IMR-90 (cell line): ENCODE results near the gene PIGH. TPM values are rescaled to one million over a fixed set of nuclear protein-coding genes. Genes with fewer than 3 reads are reported as not detected.

ENCODE experiments used
- ATAC-seq: fragments of 200-7000 bp; cut with Tn5 transposase; 2 replicates; pipeline ENCODE4 v1.9.1; 2020; ENCODE audit warnings: low read depth, mild to moderate bottlenecking, moderate library complexity
- BruUV-seq: library from RNA; stranded (reverse); fragments of 400-500 nt; replicated peaks from 2 replicates; lab custom pipeline; 2021; lab: Mats Ljungman, UMichigan
- CTCF ChIA-PET: fragments of 300-600 bp; formaldehyde crosslinking; extraction: SDS; loops from one replicate; lab custom pipeline; 2021; ENCODE audit warnings: antibody characterized with exemption; lab: Yijun Ruan, JAX
- POLR2A ChIA-PET: fragments of 300-600 bp; sonication (Branson Sonifier 250); formaldehyde crosslinking; loops from one replicate; lab custom pipeline; 2022; ENCODE audit warnings: antibody characterized with exemption; ENCODE audit not compliant: unreplicated experiment; lab: Charles Lee
- DNase-seq: peaks from one replicate; pipeline ENCODE4 v3.0.0; 2013
- H2AFZ ChIP-seq: replicated peaks from 2 replicates; pipeline ENCODE3; 2013; ENCODE audit warnings: low read length, mild to moderate bottlenecking; ENCODE audit not compliant: poor library complexity
- H2AK5ac ChIP-seq: 2 replicates; pipeline ENCODE4 v1.6.1; 2013; ENCODE audit warnings: low read depth, low read length, inconsistent platforms
- H2AK9ac ChIP-seq: replicated peaks from 2 replicates; pipeline ENCODE3; 2013; ENCODE audit warnings: mild to moderate bottlenecking, low read depth, low read length, moderate library complexity; ENCODE audit not compliant: poor library complexity
- H2BK120ac ChIP-seq: 2 replicates; pipeline ENCODE4 v1.6.1; 2013; ENCODE audit warnings: low read depth, low read length, inconsistent platforms
- H2BK15ac ChIP-seq: 3 replicates; pipeline ENCODE4 v1.6.1; 2013; ENCODE audit warnings: low read depth, low read length, inconsistent platforms
- H2BK20ac ChIP-seq: 2 replicates; pipeline ENCODE4 v1.6.1; 2013; ENCODE audit warnings: low read depth, mild to moderate bottlenecking, inconsistent platforms, low read length, moderate library complexity
- H2BK5ac ChIP-seq: 2 replicates; pipeline ENCODE4 v1.6.1; 2013; ENCODE audit warnings: mild to moderate bottlenecking, low read depth, low read length, inconsistent platforms; ENCODE audit not compliant: poor library complexity, severe bottlenecking
- H3K14ac ChIP-seq: replicated peaks from 2 replicates; pipeline ENCODE4 v1.6.1; 2013; ENCODE audit warnings: low read depth, low read length, inconsistent platforms
- H3K18ac ChIP-seq: 2 replicates; pipeline ENCODE4 v1.6.1; 2013; ENCODE audit warnings: low read depth, low read length, control low read depth
- H3K23ac ChIP-seq: 2 replicates; pipeline ENCODE4 v1.6.1; 2013; ENCODE audit warnings: low read depth, low read length, inconsistent platforms
- H3K27ac ChIP-seq: 2 replicates; pipeline ENCODE4 v1.5.1; 2013; ENCODE audit warnings: mild to moderate bottlenecking, control low read depth, low read length; ENCODE audit not compliant: insufficient read depth
- H3K27me3 ChIP-seq: 2 replicates; pipeline ENCODE4 v1.6.1; 2013; ENCODE audit warnings: low read length; ENCODE audit not compliant: control insufficient read depth, insufficient read depth
- H3K36me3 ChIP-seq: 2 replicates; pipeline ENCODE4 v1.6.1; 2013; ENCODE audit warnings: low read length, mixed read lengths; ENCODE audit not compliant: control insufficient read depth, insufficient read depth
- H3K4ac ChIP-seq: 2 replicates; pipeline ENCODE4 v1.6.1; 2013; ENCODE audit warnings: low read depth, low read length, inconsistent platforms
- H3K4me1 ChIP-seq: 2 replicates; pipeline ENCODE4 v1.6.1; 2013; ENCODE audit warnings: low read length, mixed read lengths; ENCODE audit not compliant: control insufficient read depth, insufficient read depth
- H3K4me2 ChIP-seq: 2 replicates; pipeline ENCODE4 v1.6.1; 2013; ENCODE audit warnings: low read depth, mild to moderate bottlenecking, control low read depth, low read length, moderate library complexity
- H3K4me3 ChIP-seq: 2 replicates; pipeline ENCODE4 v1.5.1; 2013; ENCODE audit warnings: low read depth, mild to moderate bottlenecking, control low read depth, low read length, moderate library complexity; ENCODE audit not compliant: insufficient read depth
- H3K56ac ChIP-seq: 2 replicates; pipeline ENCODE4 v1.6.1; 2013; ENCODE audit warnings: low read length, inconsistent platforms; ENCODE audit not compliant: insufficient read depth; ENCODE audit errors: extremely low read depth
- H3K79me1 ChIP-seq, 2 experiments: 2 replicates each; pipeline ENCODE4 v1.6.1; 2013; ENCODE audit warnings: low read length in 2 of 2, inconsistent platforms in 1 of 2, low read depth in 1 of 2
- H3K9ac ChIP-seq: 2 replicates; pipeline ENCODE4 v1.6.1; 2013; ENCODE audit warnings: low read depth, low read length, control low read depth
- H3K9me1 ChIP-seq: 2 replicates; pipeline ENCODE4 v1.6.1; 2013; ENCODE audit warnings: low read length, inconsistent platforms; ENCODE audit not compliant: insufficient read depth
- H3K9me3 ChIP-seq: 2 replicates; pipeline ENCODE4 v1.6.1; 2013; ENCODE audit warnings: low read length; ENCODE audit not compliant: control insufficient read depth, insufficient read depth
- H4K20me1 ChIP-seq: 2 replicates; pipeline ENCODE4 v1.6.1; 2013; ENCODE audit warnings: low read length, inconsistent platforms; ENCODE audit not compliant: insufficient read depth
- H4K5ac ChIP-seq: 2 replicates; pipeline ENCODE4 v1.6.1; 2013; ENCODE audit warnings: mild to moderate bottlenecking, low read depth, low read length, control low read depth
- H4K8ac ChIP-seq, 2 experiments: 2 replicates each; pipeline ENCODE4 v1.6.1; 2013; ENCODE audit warnings: low read depth in 2 of 2, low read length in 2 of 2, control low read depth in 1 of 2, inconsistent platforms in 1 of 2
- H4K91ac ChIP-seq: 2 replicates; pipeline ENCODE4 v1.6.1; 2013; ENCODE audit warnings: low read depth, low read length, inconsistent platforms; ENCODE audit not compliant: insufficient read depth
- CEBPB ChIP-seq: IDR thresholded peaks from 2 replicates; pipeline ENCODE4 v1.6.1; 2012; ENCODE audit warnings: low read depth, low read length, improper control_type of control experiment
- CHD1 ChIP-seq: IDR thresholded peaks from 2 replicates; pipeline ENCODE4 v1.6.1; 2012; ENCODE audit warnings: low read depth, low read length, improper control_type of control experiment
- ELK1 ChIP-seq: fragments of 150-350 bp; IDR thresholded peaks from 2 replicates; pipeline ENCODE4 v1.6.1; 2016; ENCODE audit warnings: low read depth, mild to moderate bottlenecking, low read length, moderate library complexity, borderline replicate concordance
- NFE2L2 ChIP-seq: fragments of 150-350 bp; IDR thresholded peaks from 2 replicates; pipeline ENCODE4 v1.6.1; 2016; ENCODE audit warnings: low read depth, mild to moderate bottlenecking, low read length
- POLR2A ChIP-seq: IDR thresholded peaks from 2 replicates; pipeline ENCODE4 v1.6.1; 2012; ENCODE audit warnings: mild to moderate bottlenecking, low read depth, low read length
- RAD21 ChIP-seq: IDR thresholded peaks from 2 replicates; pipeline ENCODE4 v1.6.1; 2012; ENCODE audit warnings: low read length, improper control_type of control experiment
- RCOR1 ChIP-seq: IDR thresholded peaks from 2 replicates; pipeline ENCODE4 v1.6.1; 2012; ENCODE audit warnings: mild to moderate bottlenecking, low read length, improper control_type of control experiment; ENCODE audit not compliant: insufficient replicate concordance
- SMC3 ChIP-seq: fragments of 150-350 bp; IDR thresholded peaks from 2 replicates; pipeline ENCODE4 v1.6.1; 2016; ENCODE audit warnings: low read depth, mild to moderate bottlenecking, antibody characterized with exemption, low read length, moderate library complexity
- WGBS, 2 experiments: methylation state at CpG; one replicate each; pipeline versions ENCODE4 v1.1.5 to v1.1.7; 2013; ENCODE audit warnings: missing lambda C conversion rate in 2 of 2; ENCODE audit not compliant: insufficient read length in 1 of 2; ENCODE audit errors: extremely low coverage in 2 of 2; 5-methylcytosine and 5-hydroxymethylcytosine counted together
- dilution Hi-C: fragments of 300-500 bp; cut with HindIII; formaldehyde crosslinking; loops from one replicate; pipeline ENCODE4 v1.14.3; 2018; ENCODE audit warnings: low sequenced_read_pairs; ENCODE audit not compliant: unreplicated experiment
- in situ Hi-C: fragments of 300-500 bp; cut with MboI; formaldehyde crosslinking; loops from 3 replicates; pipeline ENCODE4 v1.14.3; 2019; ENCODE audit warnings: low sequenced_read_pairs, inconsistent platforms, mixed read lengths
- intact Hi-C: fragments of 100-400 bp; cut with micrococcal nuclease; formaldehyde crosslinking; loops from 2 replicates; pipeline ENCODE4 v1.10.0; 2022
- polyA plus RNA-seq, 3 experiments: library from polyadenylated mRNA; depleted of rRNA; stranded (reverse); fragments of >200 nt; gene quantifications; 2 replicates each; pipeline ENCODE4 v1.2.3, GENCODE V29; 2012; ENCODE audit warnings: low replicate concordance in 1 of 3
- total RNA-seq: library from RNA; depleted of rRNA; stranded (reverse); fragments of >200 nt; gene quantifications from 2 replicates; pipeline ENCODE4 v1.2.3, GENCODE V29; 2012

Gene PIGH
- total and polyA plus RNA-seq, 2 of the 4 experiments (the other 2 are of a cell fraction): 7.9 to 13.5 TPM

- no peak for TF ChIP-seq SMC3
Observed at GRCh38 chr14:67562025-67562775, 37.9 kb downstream of the PIGH start (continued).

- ChIA-PET CTCF (no interaction called here), POLR2A (no interaction called here)
- no peak overlapping the region for H2BK20ac ChIP-seq
- no TSS peak for BruUV-seq
- ATAC-seq (no peak), DNase-seq (no peak)
- no peaks in the 10 kb centered on the region for H3K36me3 ChIP-seq
- H2BK120ac ChIP-seq: no peak overlapping the region
- no peaks in the 10 kb centered on the region for H4K20me1 ChIP-seq
- in situ Hi-C loops (loop anchor here (10.0 kb wide), 1 partner anchor 115 kb away; no protein-coding TSS in a partner anchor), intact Hi-C loops (no loop called here), dilution Hi-C loops (no loop called here)
- H3K27ac ChIP-seq: no peak overlapping the region
- H2BK15ac ChIP-seq: no peak overlapping the region
- peaks cover 5% of the 10 kb centered on the region; the same call in 1 of the 2 replicates for H3K27me3 ChIP-seq
- no peak overlapping the region for H4K5ac ChIP-seq
- H3K4me3 ChIP-seq: no peak overlapping the region
- H3K18ac ChIP-seq: no peak overlapping the region
- no peak overlapping the region for H4K91ac ChIP-seq
- H4K8ac ChIP-seq: no peak overlapping the region
- no peak overlapping the region for H3K23ac ChIP-seq
- no peaks in the 10 kb centered on the region for H3K9me1 ChIP-seq
- 86% methylated on average over 1 of the region's 4 CpGs; no CpG with 5 or more reads in 1 of the 2 experiments for WGBS, 2 experiments
- H3K4me2 ChIP-seq: no peak overlapping the region
- no peak overlapping the region for H2AK9ac ChIP-seq
- H3K9me3 ChIP-seq: no peaks in the 10 kb centered on the region
- no peak overlapping the region for H3K56ac ChIP-seq
- H3K4me1 ChIP-seq: no peaks in the 10 kb centered on the region
- H2BK5ac ChIP-seq: no peak overlapping the region
- H3K4ac ChIP-seq: no peak overlapping the region
- no peak overlapping the region for H2AFZ ChIP-seq
- H3K79me1 ChIP-seq: no peaks in the 10 kb centered on the region
- H3K9ac ChIP-seq: no peak overlapping the region; the same call in 1 of the 2 replicates
- H3K14ac ChIP-seq: no peak overlapping the region
- no peak overlapping the region for H2AK5ac ChIP-seq
- TF ChIP-seq NFE2L2: no peak
- no peak for TF ChIP-seq RAD21
- TF ChIP-seq RCOR1: no peak
- TF ChIP-seq ELK1: no peak
- TF ChIP-seq SMC3: no peak
- no peak for TF ChIP-seq CEBPB
- no peak for TF ChIP-seq POLR2A
- TF ChIP-seq CHD1: no peak
Observed at GRCh38 chr14:67559639-67560038, 40.4 kb downstream of the PIGH start.
